Adipose tissue (tissue), 3 donors: ENCODE measurements around the gene RNF144A. TPM values are rescaled to one million over a fixed set of nuclear protein-coding genes. Genes with fewer than 3 reads are reported as not detected.

Source experiments
- H3K27ac ChIP-seq: one replicate; pipeline ENCODE4 v1.5.1; 2013; ENCODE audit warnings: low read depth, low read length
- WGBS, 3 donors: extraction: QIAGEN DNeasy Blood & Tissue Kit; methylation state at CpG; one replicate each; pipeline ENCODE4 v1.1.7; 2013; 5-methylcytosine and 5-hydroxymethylcytosine counted together
- polyA plus RNA-seq, 3 donors: library from polyadenylated mRNA; stranded (reverse); fragments of 200-250 nt; gene quantifications; one replicate each; pipeline ENCODE4 v1.2.3, GENCODE V29; 2013
- donor health status: healthy with polysubstance abuse.
- donor health status: Bipolar disorder and iron deficiency.
- donor health status: healthy.

The RNF144A gene
- polyA plus RNA-seq, 3 donors: 4.9 to 18.4 (median 6.1) TPM

DNA sequence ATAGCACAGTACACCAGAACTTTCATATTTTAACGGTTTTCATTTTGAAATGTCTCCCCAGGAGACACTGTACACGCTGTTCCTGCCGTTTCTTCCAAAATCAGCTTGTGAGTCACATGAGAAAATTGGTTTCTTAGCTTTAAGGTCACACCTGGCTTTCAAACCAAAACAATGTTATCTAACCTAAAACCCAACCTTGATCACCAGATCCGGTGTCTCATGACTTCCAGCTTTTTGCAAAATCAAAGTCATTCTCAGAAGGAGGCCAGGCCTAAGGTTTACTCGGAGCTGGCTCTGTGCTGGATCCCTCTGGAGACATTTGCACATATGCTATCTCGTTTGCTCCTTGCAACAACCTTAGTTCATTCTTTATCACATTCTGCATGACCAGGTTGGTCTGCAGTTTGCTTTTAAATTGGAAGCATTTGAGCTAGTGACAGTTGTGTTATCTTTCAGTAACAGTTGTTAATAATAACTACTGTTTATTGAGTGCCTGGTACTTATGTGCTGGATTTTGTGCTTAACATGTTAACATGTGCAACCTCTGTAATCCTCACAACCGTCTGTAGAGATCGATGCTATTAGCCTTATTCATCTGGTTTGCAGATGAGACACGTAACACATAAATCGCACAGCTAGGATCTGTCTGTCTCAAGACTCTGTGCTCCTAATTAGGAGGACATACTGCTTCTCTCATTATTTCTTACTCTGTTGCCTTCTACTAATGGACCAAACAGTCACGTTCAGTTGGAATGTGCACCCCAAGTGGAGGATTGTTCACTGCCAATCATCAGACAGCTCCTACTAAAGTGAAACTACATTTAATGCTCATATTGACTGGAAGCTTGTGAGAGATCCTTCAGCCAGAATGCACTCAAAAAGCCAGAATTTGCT lies 105.5 kb downstream of the RNF144A start:
- WGBS, 3 donors: 41 to 70% (median 61%) methylated on average over 11 of the region's 11 CpGs
- H3K27ac ChIP-seq: no peak overlapping the region

DNA sequence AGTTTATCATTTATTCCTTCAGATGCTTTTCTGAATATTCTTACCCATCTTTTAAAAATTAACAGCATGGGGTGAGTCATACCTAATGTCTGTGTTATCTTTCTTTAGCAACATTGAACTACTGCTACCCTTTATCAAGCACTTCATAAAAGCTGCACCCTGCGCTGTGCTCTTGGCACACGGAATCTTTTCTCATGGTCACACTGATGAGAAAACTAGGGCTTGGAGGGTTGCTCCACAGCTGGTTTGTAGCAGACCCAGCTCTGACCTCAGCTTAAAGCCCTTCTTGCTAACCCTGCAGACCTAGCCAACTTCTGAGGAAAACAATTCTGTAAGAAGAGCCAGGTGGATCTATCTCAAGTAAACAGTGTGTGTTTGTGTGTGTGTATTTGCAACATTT lies 106.3 kb downstream of the RNF144A start:
- H3K27ac ChIP-seq: no peak overlapping the region
- WGBS, 3 donors: 20 to 63% (median 60%) methylated on average over 2 of the region's 2 CpGs

GRCh38 chr2:7024261-7024660 lies 107.0 kb downstream of the RNF144A start:
- 51 to 95% (median 92%) methylated on average over 18 of the region's 18 CpGs for WGBS, 3 donors

GRCh38 chr2:7025082-7025481 lies 107.9 kb downstream of the RNF144A start:
- no peak overlapping the region for H3K27ac ChIP-seq
- WGBS, 3 donors: 85 to 92% (median 91%) methylated on average over 9 of the region's 9 CpGs

More at GRCh38 chr2:7024261-7024660, 107.0 kb downstream of the RNF144A start:
- H3K27ac ChIP-seq: no peak overlapping the region

- WGBS, 3 donors: 44 to 72% (median 49%) methylated on average over 8 of the region's 8 CpGs
- no peak overlapping the region for H3K27ac ChIP-seq
Observed at GRCh38 chr2:7026742-7027141, 109.5 kb downstream of the RNF144A start.

GRCh38 chr2:7027411-7027810 lies 110.2 kb downstream of the RNF144A start:
- no peak overlapping the region for H3K27ac ChIP-seq
- WGBS, 3 donors: 37 to 71% (median 43%) methylated on average over 4 of the region's 4 CpGs

DNA sequence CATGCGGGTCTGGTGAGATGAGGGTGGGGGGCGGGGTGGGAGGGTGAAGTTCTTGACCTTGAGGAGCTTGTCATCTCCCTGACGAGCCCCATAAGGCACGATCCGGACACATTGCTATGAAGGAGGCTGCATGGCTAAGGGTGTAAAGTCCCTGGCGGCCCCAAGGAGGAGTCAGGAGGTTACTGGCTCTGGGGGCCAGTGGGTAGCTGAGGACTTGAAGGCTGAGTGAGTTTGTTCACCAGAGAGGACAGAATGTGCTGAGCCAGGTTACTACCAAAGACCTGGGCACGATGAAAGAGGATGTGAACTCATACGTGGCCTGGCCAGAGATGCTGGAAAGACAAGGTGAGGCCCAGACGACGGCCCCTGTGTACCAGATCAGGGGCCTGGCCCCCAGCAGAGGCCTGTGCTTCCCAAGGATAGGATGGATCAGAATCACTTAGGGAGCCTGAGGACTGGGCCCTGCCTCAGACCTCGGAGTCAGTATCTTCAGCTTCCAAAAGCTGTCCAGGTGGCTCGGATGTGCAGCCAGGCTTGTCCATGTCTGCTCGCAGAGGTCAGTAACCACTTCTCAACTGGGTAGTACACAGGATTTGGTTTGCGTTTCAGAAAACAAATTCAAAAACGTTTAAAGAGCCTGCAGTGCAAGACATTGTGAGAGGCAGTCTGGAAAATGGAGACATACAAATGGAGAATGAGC lies 110.9 kb downstream of the RNF144A start:
- H3K27ac ChIP-seq: no peak overlapping the region
- 74 to 86% (median 85%) methylated on average over 15 of the region's 15 CpGs for WGBS, 3 donors

- 53 to 78% (median 60%) methylated on average over 6 of the region's 6 CpGs for WGBS, 3 donors
- no peak overlapping the region for H3K27ac ChIP-seq
Observed at GRCh38 chr2:7028846-7029245, 111.6 kb downstream of the RNF144A start.

DNA sequence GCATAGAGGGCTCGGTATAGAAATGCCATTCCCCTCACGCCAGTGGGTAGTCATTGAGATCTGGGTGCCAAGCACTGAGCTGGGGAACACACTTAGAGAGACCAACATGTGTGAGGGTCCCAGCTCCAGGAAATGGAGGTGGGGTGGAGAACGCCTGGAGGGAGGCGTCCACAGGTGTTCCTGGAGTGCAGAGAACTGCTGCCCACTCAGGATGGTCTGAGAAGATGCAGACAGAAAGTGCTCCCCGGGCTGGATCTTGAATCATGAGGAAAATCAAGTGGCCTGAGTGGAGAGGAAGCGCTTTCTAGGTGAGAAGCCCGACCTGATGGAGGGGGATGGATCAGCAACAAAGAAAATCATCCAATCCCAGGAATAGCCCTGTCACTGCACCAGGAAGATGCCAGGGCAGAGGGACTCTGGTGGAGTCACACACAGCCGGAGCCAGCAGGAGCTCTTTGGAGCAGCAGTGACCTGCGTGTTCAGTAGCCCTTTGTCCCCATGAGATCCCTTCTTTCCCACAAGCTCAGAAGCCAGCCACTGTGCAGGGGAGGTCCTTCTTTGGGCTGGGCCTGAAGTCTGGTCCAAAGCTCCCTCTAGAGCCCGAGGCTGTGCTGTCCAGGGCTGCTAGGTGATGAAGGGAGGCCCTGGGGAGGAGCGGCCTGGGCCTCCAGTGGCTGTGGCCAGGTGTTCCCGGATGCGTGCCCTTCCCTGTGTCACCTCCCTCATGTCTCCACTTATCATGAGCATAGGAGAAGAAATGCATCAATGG lies 112.3 kb downstream of the RNF144A start:
- WGBS, 3 donors: 78 to 82% (median 79%) methylated on average over 13 of the region's 13 CpGs
- H3K27ac ChIP-seq: no peak overlapping the region

DNA sequence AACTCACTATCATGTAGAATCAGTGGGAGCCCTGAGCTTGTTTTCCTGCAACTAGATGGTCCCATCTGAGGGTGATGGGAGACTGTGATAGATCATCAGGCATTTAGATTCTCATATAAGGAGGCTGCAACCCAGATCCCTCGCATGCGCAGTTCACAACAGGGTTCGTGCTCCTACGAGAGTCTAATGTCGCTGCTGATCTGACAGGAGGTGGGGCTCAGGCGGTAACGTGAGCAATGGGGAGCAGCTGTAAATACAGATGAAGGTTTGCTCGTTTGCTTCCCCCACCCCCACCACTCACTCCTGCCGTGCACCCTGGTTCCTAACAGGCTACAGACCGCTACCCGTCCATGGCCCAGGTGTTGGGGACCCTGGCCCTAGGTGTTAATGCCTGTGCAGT lies 113.6 kb downstream of the RNF144A start:
- 68 to 96% (median 93%) methylated on average over 11 of the region's 11 CpGs for WGBS, 3 donors
- no peak overlapping the region for H3K27ac ChIP-seq

- no peak overlapping the region for H3K27ac ChIP-seq
- WGBS, 3 donors: 33 to 55% (median 54%) methylated on average over 25 of the region's 25 CpGs
Observed at GRCh38 chr2:7031547-7032245, 114.5 kb downstream of the RNF144A start.

- WGBS, 3 donors: 94 to 97% (median 96%) methylated on average over 16 of the region's 16 CpGs
- H3K27ac ChIP-seq: no peak overlapping the region
Observed at GRCh38 chr2:7032371-7032770, 115.2 kb downstream of the RNF144A start.

GRCh38 chr2:7033136-7033960 lies 116.1 kb downstream of the RNF144A start:
- H3K27ac ChIP-seq: no peak overlapping the region
- WGBS, 3 donors: 61 to 92% (median 88%) methylated on average over 20 of the region's 20 CpGs

DNA sequence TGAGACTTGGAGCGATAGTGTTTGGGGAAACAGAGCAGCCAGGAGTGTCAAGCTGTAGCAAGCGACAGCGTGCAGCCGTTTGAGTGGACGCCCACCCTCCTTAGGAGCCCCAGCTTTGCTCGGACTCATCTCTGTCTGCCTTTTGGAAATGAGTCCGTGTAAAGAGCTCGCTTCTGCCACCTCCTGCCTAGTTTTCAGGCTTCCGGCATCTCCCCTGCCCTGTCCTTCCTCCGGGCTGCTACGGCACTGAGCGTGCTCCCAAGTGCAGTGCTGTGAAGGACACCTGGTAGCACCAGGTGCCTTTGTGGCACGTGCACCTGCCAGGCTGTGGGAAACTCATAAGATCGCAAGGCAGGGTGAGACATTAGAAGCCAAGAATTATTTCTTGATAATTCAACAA lies 117.1 kb downstream of the RNF144A start:
- WGBS, 3 donors: 22 to 76% (median 58%) methylated on average over 14 of the region's 14 CpGs
- no peak overlapping the region for H3K27ac ChIP-seq

DNA sequence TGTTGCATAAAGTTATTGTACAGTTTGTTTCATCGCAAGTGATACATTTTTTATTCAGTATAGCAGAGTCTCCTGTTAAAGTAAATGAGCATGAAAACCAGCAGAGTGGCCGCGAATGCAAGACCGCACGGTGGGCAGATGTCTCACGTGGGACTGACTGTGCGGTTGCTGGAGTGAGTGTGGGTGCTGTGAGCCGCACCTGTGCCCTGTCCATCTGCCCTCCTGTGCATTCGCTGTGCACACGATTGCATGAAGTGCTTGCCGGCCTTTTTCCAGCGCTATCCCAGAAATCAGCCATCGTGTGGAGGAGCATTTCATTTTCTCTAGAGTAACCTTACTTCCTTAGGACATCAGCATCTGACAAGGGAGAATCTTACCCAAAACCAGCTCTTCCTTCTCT lies 118.7 kb downstream of the RNF144A start:
- no peak overlapping the region for H3K27ac ChIP-seq
- WGBS, 3 donors: 95 to 97% (median 96%) methylated on average over 13 of the region's 13 CpGs

- 37 to 74% (median 70%) methylated on average over 18 of the region's 18 CpGs for WGBS, 3 donors
- no peak overlapping the region for H3K27ac ChIP-seq
Observed at GRCh38 chr2:7037340-7038333, 120.4 kb downstream of the RNF144A start.
